H9 (cell line): ENCODE measurements around the gene CCDC177. TPM values are rescaled to one million over a fixed set of nuclear protein-coding genes. Genes with fewer than 3 reads are reported as not detected.

Source experiments
- DNase-seq: peaks from one replicate; pipeline ENCODE4 v3.0.0-alpha.2; 2017
- H2AFZ ChIP-seq: one replicate; pipeline ENCODE4 v1.6.1; 2013; ENCODE audit warnings: mild to moderate bottlenecking, low read length, control low read depth, moderate library complexity
- H2AK5ac ChIP-seq: 2 replicates; pipeline ENCODE4 v1.6.1; 2013; ENCODE audit warnings: low read length, control low read depth, mixed read lengths; ENCODE audit not compliant: insufficient read length
- H2BK120ac ChIP-seq: one replicate; pipeline ENCODE4 v1.6.1; 2013; ENCODE audit warnings: low read depth, mild to moderate bottlenecking, low read length, control low read depth, inconsistent platforms; ENCODE audit not compliant: poor library complexity, severe bottlenecking
- H2BK12ac ChIP-seq: 2 replicates; pipeline ENCODE4 v1.6.1; 2013; ENCODE audit warnings: low read length, control low read depth, mixed read lengths, low read depth; ENCODE audit not compliant: insufficient read length
- H2BK15ac ChIP-seq: 2 replicates; pipeline ENCODE4 v1.6.1; 2013; ENCODE audit warnings: low read depth, low read length, control low read depth
- H2BK20ac ChIP-seq: one replicate; pipeline ENCODE4 v1.6.1; 2013; ENCODE audit warnings: low read depth, mild to moderate bottlenecking, low read length, control low read depth, inconsistent platforms; ENCODE audit not compliant: poor library complexity, severe bottlenecking
- H2BK5ac ChIP-seq: 2 replicates; pipeline ENCODE4 v1.6.1; 2013; ENCODE audit warnings: low read length, control low read depth, mixed read lengths; ENCODE audit not compliant: insufficient read length
- H3K14ac ChIP-seq: 2 replicates; pipeline ENCODE4 v1.6.1; 2013; ENCODE audit warnings: low read length, control low read depth; ENCODE audit not compliant: insufficient read depth
- H3K18ac ChIP-seq: 2 replicates; pipeline ENCODE4 v1.6.1; 2013; ENCODE audit warnings: low read depth, mild to moderate bottlenecking, mixed read lengths, low read length, control low read depth; ENCODE audit not compliant: insufficient read length
- H3K23ac ChIP-seq: 2 replicates; pipeline ENCODE4 v1.6.1; 2013; ENCODE audit warnings: low read length, control low read depth, mixed read lengths, low read depth; ENCODE audit not compliant: insufficient read length
- H3K23me2 ChIP-seq: 2 replicates; pipeline ENCODE4 v1.6.1; 2013; ENCODE audit warnings: low read depth, mild to moderate bottlenecking, mixed read lengths, low read length, control low read depth; ENCODE audit not compliant: insufficient read length, poor library complexity, severe bottlenecking
- H3K27ac ChIP-seq: 2 replicates; pipeline ENCODE4 v1.5.1; 2013; ENCODE audit warnings: low read length, control low read depth, mixed read lengths, low read depth; ENCODE audit not compliant: insufficient read length
- H3K27me3 ChIP-seq: 2 replicates; pipeline ENCODE4 v1.6.1; 2013; ENCODE audit warnings: low read length, control low read depth, inconsistent platforms; ENCODE audit not compliant: insufficient read depth
- H3K4ac ChIP-seq: 2 replicates; pipeline ENCODE4 v1.6.1; 2013; ENCODE audit warnings: low read depth, mild to moderate bottlenecking, control low read depth, inconsistent platforms, low read length, moderate library complexity
- H3K4me1 ChIP-seq: 2 replicates; pipeline ENCODE4 v1.6.1; 2013; ENCODE audit warnings: low read length, control low read depth, inconsistent platforms; ENCODE audit not compliant: insufficient read depth
- H3K4me2 ChIP-seq: 2 replicates; pipeline ENCODE4 v1.6.1; 2013; ENCODE audit warnings: low read length, control low read depth, mixed read lengths; ENCODE audit not compliant: insufficient read length, insufficient read depth
- H3K56ac ChIP-seq: 2 replicates; pipeline ENCODE4 v1.6.1; 2013; ENCODE audit warnings: low read depth, mild to moderate bottlenecking, mixed read lengths, low read length, control low read depth; ENCODE audit not compliant: insufficient read length
- H3K79me1 ChIP-seq: 2 replicates; pipeline ENCODE4 v1.6.1; 2013; ENCODE audit warnings: low read depth, mild to moderate bottlenecking, moderate library complexity, low read length, control low read depth, inconsistent platforms; ENCODE audit not compliant: insufficient read depth, poor library complexity, severe bottlenecking
- H3K79me2 ChIP-seq: 2 replicates; pipeline ENCODE4 v1.6.1; 2013; ENCODE audit warnings: low read length, control low read depth, inconsistent platforms; ENCODE audit not compliant: insufficient read depth
- H3K9ac ChIP-seq: 2 replicates; pipeline ENCODE4 v1.6.1; 2013; ENCODE audit warnings: low read length, control low read depth, mixed read lengths; ENCODE audit not compliant: insufficient read length; ENCODE audit errors: extremely low read depth
- H3K9me3 ChIP-seq: one replicate; pipeline ENCODE4 v1.6.1; 2013; ENCODE audit warnings: low read depth, low read length, inconsistent platforms; ENCODE audit not compliant: control insufficient read depth
- H3T11ph ChIP-seq: one replicate; pipeline ENCODE4 v1.6.1; 2013; ENCODE audit warnings: mild to moderate bottlenecking, low read length, control low read depth, inconsistent platforms
- H4K20me1 ChIP-seq: one replicate; pipeline ENCODE4 v1.6.1; 2013; ENCODE audit not compliant: control insufficient read depth, insufficient read length, insufficient read depth
- H4K5ac ChIP-seq: 2 replicates; pipeline ENCODE4 v1.6.1; 2013; ENCODE audit warnings: low read depth, mild to moderate bottlenecking, mixed read lengths, low read length, control low read depth; ENCODE audit not compliant: insufficient read length
- H4K8ac ChIP-seq: replicated peaks from 2 replicates; pipeline ENCODE4 v1.6.1; 2013; ENCODE audit warnings: low read length, control low read depth, mixed read lengths, low read depth; ENCODE audit not compliant: insufficient read length
- H4K91ac ChIP-seq: 2 replicates; pipeline ENCODE4 v1.6.1; 2013; ENCODE audit warnings: low read depth, mild to moderate bottlenecking, moderate library complexity, mixed read lengths, low read length, control low read depth; ENCODE audit not compliant: insufficient read length
- H3K27ac Mint-ChIP-seq, 3 experiments: 2 replicates in 2 of 3; 3 replicates in 1 of 3; pipeline ENCODE4 v1.8.0; 2020 to 2021; ENCODE audit warnings: mixed read lengths in 3 of 3, mild to moderate bottlenecking in 1 of 3, moderate library complexity in 1 of 3
- H3K27me3 Mint-ChIP-seq: 2 replicates; pipeline ENCODE4 v1.8.0; 2021; ENCODE audit warnings: low read depth, mild to moderate bottlenecking, moderate library complexity, mixed read lengths
- H3K36me3 Mint-ChIP-seq, 3 experiments: 2 replicates in 2 of 3; 3 replicates in 1 of 3; pipeline ENCODE4 v1.8.0; 2020 to 2021; ENCODE audit warnings: low read depth in 3 of 3, mixed read lengths in 3 of 3; ENCODE audit not compliant: insufficient read depth in 1 of 3
- H3K4me1 Mint-ChIP-seq, 2 experiments: 2 replicates each; pipeline ENCODE4 v1.8.0; 2020; ENCODE audit warnings: mixed read lengths in 2 of 2
- H3K4me3 Mint-ChIP-seq, 2 experiments: 2 replicates in 1 of 2; 3 replicates in 1 of 2; pipeline ENCODE4 v1.8.0; 2020 to 2021; ENCODE audit warnings: mild to moderate bottlenecking in 2 of 2, mixed read lengths in 2 of 2, moderate library complexity in 1 of 2
- H3K9me3 Mint-ChIP-seq, 2 experiments: 2 replicates in 1 of 2; 3 replicates in 1 of 2; pipeline ENCODE4 v1.8.0; 2020; ENCODE audit warnings: mild to moderate bottlenecking in 2 of 2, mixed read lengths in 2 of 2, moderate library complexity in 1 of 2
- CTCF ChIP-seq: fragments of 200-600 bp; sonication (generic); conservative IDR thresholded peaks from 3 replicates; pipeline ENCODE4 v1.8.0; 2021; ENCODE audit warnings: antibody characterized with exemption, mild to moderate bottlenecking
- WGBS: extraction: QIAGEN DNeasy Blood & Tissue Kit; methylation state at CpG from one replicate; pipeline ENCODE4 v1.1.7; 2013; ENCODE audit warnings: missing lambda C conversion rate, low lambda C conversion rate, mixed read lengths; ENCODE audit not compliant: insufficient read length; ENCODE audit errors: extremely low coverage; 5-methylcytosine and 5-hydroxymethylcytosine counted together
- total RNA-seq: library from RNA; stranded (reverse); gene quantifications from 2 replicates; pipeline ENCODE4 v1.2.1, GENCODE V29; 2021

Gene CCDC177
- total RNA-seq, 1 experiment from 2014 or later: 6.1 TPM

GRCh38 chr14:69624136-69624535, 49.5 kb upstream of the CCDC177 start:
- Histone ChIP-seq H3K27ac (no peak overlapping the region), H4K8ac (no peak overlapping the region), H2BK120ac (no peak overlapping the region), H2BK5ac (no peak overlapping the region), H3K23ac (no peak overlapping the region), H3K14ac (no peak overlapping the region), H2AFZ (no peak overlapping the region), H3K27me3 (no peaks in the 10 kb centered on the region), H4K5ac (no peak overlapping the region), H3K4me2 (no peak overlapping the region), H3K79me1 (no peaks in the 10 kb centered on the region), H3K56ac (no peak overlapping the region), H2AK5ac (no peak overlapping the region), H2BK12ac (no peak overlapping the region), H3K4ac (no peak overlapping the region), H3K18ac (no peak overlapping the region), H3K9ac (no peak overlapping the region), H3K9me3 (no peaks in the 10 kb centered on the region), H3T11ph (no peak overlapping the region), H2BK15ac (no peak overlapping the region), H3K23me2 (no peaks in the 10 kb centered on the region), H2BK20ac (no peak overlapping the region), H3K79me2 (no peaks in the 10 kb centered on the region), H4K20me1 (no peaks in the 10 kb centered on the region), H3K4me1 (no peaks in the 10 kb centered on the region), H4K91ac (no peak overlapping the region)
- WGBS: no CpG with 5 or more reads among the region's 4 CpGs
- DNase-seq: no peak
- Mint-ChIP-seq H3K9me3 (no peaks in the 10 kb centered on the region), H3K4me3 (no peak overlapping the region), H3K27me3 (no peaks in the 10 kb centered on the region), H3K4me1 (peaks cover 14 to 19% of the 10 kb centered on the region in 2 experiments), H3K36me3 (no peaks in the 10 kb centered on the region), H3K27ac (no peak overlapping the region)
- no peak for TF ChIP-seq CTCF
